Heart left ventricle (tissue), 16 donors: ENCODE results near the gene DIS3. TPM values are rescaled to one million over a fixed set of nuclear protein-coding genes. Genes with fewer than 3 reads are reported as not detected.

Source experiments
- ATAC-seq, 4 donors: fragments of 200-7000 bp; cut with Tn5 transposase; one replicate each; pipeline ENCODE4 v1.9.1; 2020 to 2022; ENCODE audit warnings: moderate library complexity in 4 of 4, mild to moderate bottlenecking in 3 of 4, moderate number of reproducible peaks in 1 of 4
- DNase-seq, 5 donors: peaks; one replicate each; pipeline ENCODE4 v3.0.0-alpha.2; 2020
- H3K27ac ChIP-seq, 12 donors: fragments of 200-600 bp; sonication (generic) in 4 of 12; one replicate each; pipeline versions ENCODE4 v1.5.0 to v1.8.0; 2016 to 2022; ENCODE audit warnings: mild to moderate bottlenecking in 2 of 12
- H3K27me3 ChIP-seq, 9 donors: fragments of 200-600 bp; sonication (generic) in 2 of 9; one replicate each; pipeline versions ENCODE4 v1.5.1 to v1.8.0; 2016 to 2022; ENCODE audit warnings: mild to moderate bottlenecking in 3 of 9
- H3K36me3 ChIP-seq, 9 donors: fragments of 200-600 bp; sonication (generic) in 2 of 9; one replicate each; pipeline versions ENCODE4 v1.5.0 to v1.8.0; 2018 to 2022; ENCODE audit warnings: mild to moderate bottlenecking in 2 of 9
- H3K4me1 ChIP-seq, 12 donors: fragments of 200-600 bp; sonication (generic) in 4 of 12; one replicate each; pipeline versions ENCODE4 v1.5.0 to v1.8.0; 2016 to 2022; ENCODE audit warnings: mild to moderate bottlenecking in 3 of 12
- H3K4me3 ChIP-seq, 12 donors: fragments of 200-600 bp; sonication (generic) in 4 of 12; one replicate each; pipeline versions ENCODE4 v1.5.0 to v1.8.0; 2017 to 2022; ENCODE audit warnings: mild to moderate bottlenecking in 9 of 12, moderate library complexity in 4 of 12
- H3K9me3 ChIP-seq, 12 donors: fragments of 200-600 bp; sonication (generic) in 4 of 12; one replicate each; pipeline versions ENCODE4 v1.5.0 to v1.8.0; 2016 to 2022; ENCODE audit warnings: mild to moderate bottlenecking in 1 of 12
- CTCF ChIP-seq, 12 donors: fragments of 200-600 bp; sonication (generic) in 4 of 12; IDR thresholded peaks; one replicate each; pipeline versions ENCODE4 v1.5.0 to v1.8.0; 2018 to 2022; ENCODE audit warnings: antibody characterized with exemption in 12 of 12, mild to moderate bottlenecking in 5 of 12
- POLR2A ChIP-seq, 2 donors: fragments of 450-650 bp; IDR thresholded peaks; one replicate each; pipeline ENCODE4 v1.6.1; 2017; ENCODE audit warnings: antibody characterized with exemption in 2 of 2, mild to moderate bottlenecking in 2 of 2, moderate library complexity in 2 of 2
- WGBS, 4 donors: extraction: QIAGEN DNeasy Blood & Tissue Kit in 2 of 4; methylation state at CpG; one replicate each; pipeline versions ENCODE4 v1.1.5 to v1.1.7; 2013 to 2018; 5-methylcytosine and 5-hydroxymethylcytosine counted together
- intact Hi-C, 10 donors: fragments of 100-400 bp; cut with DNase I; formaldehyde crosslinking; loops; one replicate each; pipeline versions ENCODE4 v1.11.1 to v1.14.2; 2022
- polyA plus RNA-seq, 2 donors: library from polyadenylated mRNA; stranded (reverse); fragments of 200-250 nt; gene quantifications; one replicate each; pipeline ENCODE4 v1.2.3, GENCODE V29; 2013
- total RNA-seq, 9 donors: library from RNA; depleted of rRNA in 2 of 9; stranded (reverse); fragments of >200 nt in 2 of 9; fragmentation: NEBNext Ultra II Directional in 3 of 9; extraction: Animal tissue kit (Norgen Biotek cat#: 25700) in 3 of 9; gene quantifications; one replicate each; pipeline versions ENCODE4 v1.1.0 to v1.2.4, GENCODE V29; 2016 to 2023
- donor health status: ischemic (EF 13 %, LVEDD 7.1; RV severe dilation, severe dysfunction).
- donor health status: healthy with polysubstance abuse.
- donor health status: DM: no; HTN: yes; CAD: no.
- donor health status: DM: no; HTN: no; CAD: no.
- donor health status: ischemic (EF 25% LVEDD 6.9; RV normal size, moderate dysfunction).
- donor health status: ischemic (EF 25% LVEDD 5.7; RV mildly dilated, moderate dysfunction).
- donor health status: healthy.
- donor health status: DM: yes; HTN: yes; CAD: no.
- donor health status: ischemic (EF 35%, LVEDD 5.7; RV mildly dilated, moderate dysfunction).
- donor health status: nonischemic (EF 11% LVEDD 7.7; RV severe dilation, severe dysfunction).
- donor health status: DM: yes; HTN: yes; CAD: no.
- donor health status: PGD.
- donor health status: ischemic (EF 29% LVEDD 5.4; RV normal size, mild dysfunction).
- donor health status: nonischemic (EF 23%, LVEDD 6.1; RV moderate dilation, normal function).

DIS3 gene
- total and polyA plus RNA-seq, 11 donors = 4.8 to 22.2 (median 15.5) TPM

GRCh38 chr13:72805676-72806346 lies 24.1 kb upstream of the DIS3 start:
- no peak for ATAC-seq
- Histone ChIP-seq H3K4me1 (no peaks in the 10 kb centered on the region), H3K9me3 (peaks cover 0 to 5% (median 0%) of the 10 kb centered on the region in 12 donors), H3K27ac (no peak overlapping the region), H3K36me3 (peaks cover 0 to 40% (median 6%) of the 10 kb centered on the region in 9 donors), H3K27me3 (no peaks in the 10 kb centered on the region), H3K4me3 (no peak overlapping the region)
- intact Hi-C loops = loop anchor here in 1 of 10 donors (10.0 kb wide), 1 partner anchor 899 kb away; no protein-coding TSS in a partner anchor
- TF ChIP-seq CTCF (IDR thresholded peaks at IDR 0.05) (no peak), POLR2A (IDR thresholded peaks at IDR 0.05) (no peak)
- 98 to 100% (median 99%) methylated on average over 1 of the region's 1 CpG for WGBS, 4 donors
- DNase-seq = no peak

GRCh38 chr13:72804301-72804700 lies 22.6 kb upstream of the DIS3 start:
- H3K36me3 ChIP-seq = peaks cover 0 to 55% (median 15%) of the 10 kb centered on the region in 9 donors
- H3K4me1 ChIP-seq = no peaks in the 10 kb centered on the region
- H3K4me3 ChIP-seq = no peak overlapping the region
- ATAC-seq (no peak), DNase-seq (no peak)
- intact Hi-C loops = loop anchor here in 1 of 10 donors (10.0 kb wide), 1 partner anchor 900 kb away; no protein-coding TSS in a partner anchor
- H3K27ac ChIP-seq = no peak overlapping the region
- H3K9me3 ChIP-seq = peaks cover 0 to 5% (median 0%) of the 10 kb centered on the region in 12 donors
- 92 to 100% (median 96%) methylated on average over 1 of the region's 1 CpG for WGBS, 4 donors
- H3K27me3 ChIP-seq = no peaks in the 10 kb centered on the region
- no peak for TF ChIP-seq POLR2A (IDR thresholded peaks at IDR 0.05)

GRCh38 chr13:72798817-72799216 lies 17.1 kb upstream of the DIS3 start:
- DNase-seq = no peak

GRCh38 chr13:72792640-72793039 lies 10.9 kb upstream of the DIS3 start:
- 94 to 97% (median 96%) methylated on average over 2 of the region's 2 CpGs for WGBS, 4 donors
- Histone ChIP-seq H3K27ac (no peak overlapping the region), H3K27me3 (no peaks in the 10 kb centered on the region), H3K4me3 (no peak overlapping the region), H3K9me3 (no peaks in the 10 kb centered on the region), H3K36me3 (peaks cover 0 to 68% (median 56%) of the 10 kb centered on the region in 9 donors), H3K4me1 (peaks cover 0 to 17% (median 2%) of the 10 kb centered on the region in 12 donors)
- DNase-seq = no peak
- no peak for TF ChIP-seq CTCF (IDR thresholded peaks at IDR 0.05)
- no peak for TF ChIP-seq POLR2A (IDR thresholded peaks at IDR 0.05)
- ATAC-seq = no peak
- intact Hi-C loops = no loop called here

More at GRCh38 chr13:72798817-72799216, 17.1 kb upstream of the DIS3 start:
- 59 to 64% (median 63%) methylated on average over 3 of the region's 3 CpGs for WGBS, 4 donors
- Histone ChIP-seq H3K36me3 (peaks cover 0 to 83% (median 69%) of the 10 kb centered on the region in 9 donors), H3K9me3 (no peaks in the 10 kb centered on the region), H3K27ac (no peak overlapping the region), H3K4me1 (no peaks in the 10 kb centered on the region), H3K4me3 (no peak overlapping the region), H3K27me3 (no peaks in the 10 kb centered on the region)
- no peak for ATAC-seq
- intact Hi-C loops = no loop called here
- TF ChIP-seq CTCF (IDR thresholded peaks at IDR 0.05) = no peak
- TF ChIP-seq POLR2A (IDR thresholded peaks at IDR 0.05) = no peak
